Measurements from ENCODE around the gene CD180.

DNA sequence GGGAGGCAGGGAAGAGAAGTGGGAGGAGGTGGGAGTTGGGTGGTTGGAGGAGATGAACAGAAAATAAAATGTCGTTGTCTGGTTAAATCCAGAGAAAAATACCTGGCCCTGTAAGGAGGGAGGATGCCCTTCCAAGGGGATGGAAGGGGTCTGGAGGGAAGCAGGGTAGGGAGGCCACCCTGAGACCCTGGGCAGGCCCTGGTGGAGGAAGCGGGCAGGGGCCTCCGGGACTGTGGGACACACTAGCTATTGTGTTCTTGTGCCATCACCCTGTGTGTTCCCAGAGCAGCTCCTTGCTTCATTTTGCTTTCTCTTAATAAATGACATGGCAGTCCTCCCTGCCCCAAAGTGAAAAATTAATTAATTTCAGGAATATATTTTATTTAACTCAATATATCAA is 11.8 kb upstream of the CD180 start:
- TF ChIP-seq CTCF (IDR thresholded peaks at IDR 0.05) (no peak), POLR2AphosphoS5 (IDR thresholded peaks at IDR 0.05; ENCODE audit: low read depth, low read length) (no peak)
- TF ChIP-seq, protein P1, sequence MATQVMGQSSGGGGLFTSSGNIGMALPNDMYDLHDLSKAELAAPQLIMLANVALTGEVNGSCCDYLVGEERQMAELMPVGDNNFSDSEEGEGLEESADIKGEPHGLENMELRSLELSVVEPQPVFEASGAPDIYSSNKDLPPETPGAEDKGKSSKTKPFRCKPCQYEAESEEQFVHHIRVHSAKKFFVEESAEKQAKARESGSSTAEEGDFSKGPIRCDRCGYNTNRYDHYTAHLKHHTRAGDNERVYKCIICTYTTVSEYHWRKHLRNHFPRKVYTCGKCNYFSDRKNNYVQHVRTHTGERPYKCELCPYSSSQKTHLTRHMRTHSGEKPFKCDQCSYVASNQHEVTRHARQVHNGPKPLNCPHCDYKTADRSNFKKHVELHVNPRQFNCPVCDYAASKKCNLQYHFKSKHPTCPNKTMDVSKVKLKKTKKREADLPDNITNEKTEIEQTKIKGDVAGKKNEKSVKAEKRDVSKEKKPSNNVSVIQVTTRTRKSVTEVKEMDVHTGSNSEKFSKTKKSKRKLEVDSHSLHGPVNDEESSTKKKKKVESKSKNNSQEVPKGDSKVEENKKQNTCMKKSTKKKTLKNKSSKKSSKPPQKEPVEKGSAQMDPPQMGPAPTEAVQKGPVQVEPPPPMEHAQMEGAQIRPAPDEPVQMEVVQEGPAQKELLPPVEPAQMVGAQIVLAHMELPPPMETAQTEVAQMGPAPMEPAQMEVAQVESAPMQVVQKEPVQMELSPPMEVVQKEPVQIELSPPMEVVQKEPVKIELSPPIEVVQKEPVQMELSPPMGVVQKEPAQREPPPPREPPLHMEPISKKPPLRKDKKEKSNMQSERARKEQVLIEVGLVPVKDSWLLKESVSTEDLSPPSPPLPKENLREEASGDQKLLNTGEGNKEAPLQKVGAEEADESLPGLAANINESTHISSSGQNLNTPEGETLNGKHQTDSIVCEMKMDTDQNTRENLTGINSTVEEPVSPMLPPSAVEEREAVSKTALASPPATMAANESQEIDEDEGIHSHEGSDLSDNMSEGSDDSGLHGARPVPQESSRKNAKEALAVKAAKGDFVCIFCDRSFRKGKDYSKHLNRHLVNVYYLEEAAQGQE (IDR thresholded peaks at IDR 0.05; ENCODE audit: insufficient read depth in 1 of 2, low read depth in 2 of 2, low read length in 1 of 2) = no peak
